Calu3 (cell line): ENCODE results near the gene AP2A1. TPM values are rescaled to one million over a fixed set of nuclear protein-coding genes. Genes with fewer than 3 reads are reported as not detected.

Experiments used
- BruUV-seq: library from RNA; stranded (reverse); fragments of 400-500 nt; replicated peaks from 2 replicates; lab custom pipeline; 2021; lab: Mats Ljungman, UMichigan
- CTCF ChIA-PET: fragments of 300-600 bp; sonication (Branson Sonifier 250); formaldehyde crosslinking; loops from one replicate; lab custom pipeline; 2022; ENCODE audit warnings: antibody characterized with exemption; lab: Charles Lee
- DNase-seq: peaks from one replicate; pipeline ENCODE4 v3.0.0; 2022
- H3K27ac Mint-ChIP-seq: one replicate; pipeline ENCODE4 v1.8.0; 2022; ENCODE audit warnings: mixed read lengths; ENCODE audit not compliant: unreplicated experiment
- H3K27me3 Mint-ChIP-seq: one replicate; pipeline ENCODE4 v1.8.0; 2022; ENCODE audit warnings: mixed read lengths; ENCODE audit not compliant: unreplicated experiment
- H3K36me3 Mint-ChIP-seq: one replicate; pipeline ENCODE4 v1.8.0; 2022; ENCODE audit warnings: mild to moderate bottlenecking, moderate library complexity, mixed read lengths; ENCODE audit not compliant: insufficient read depth, unreplicated experiment
- H3K4me1 Mint-ChIP-seq: one replicate; pipeline ENCODE4 v1.8.0; 2022; ENCODE audit warnings: mild to moderate bottlenecking, low read depth, mixed read lengths; ENCODE audit not compliant: unreplicated experiment
- H3K4me3 Mint-ChIP-seq: one replicate; pipeline ENCODE4 v1.8.0; 2022; ENCODE audit warnings: mild to moderate bottlenecking, low read depth, moderate library complexity, mixed read lengths; ENCODE audit not compliant: unreplicated experiment
- H3K9me3 Mint-ChIP-seq: one replicate; pipeline ENCODE4 v1.8.0; 2022; ENCODE audit warnings: low read depth, mixed read lengths; ENCODE audit not compliant: unreplicated experiment
- CTCF ChIP-seq: fragments of 200-600 bp; IDR thresholded peaks from one replicate; pipeline ENCODE4 v1.8.0; 2022; ENCODE audit warnings: antibody characterized with exemption; ENCODE audit not compliant: unreplicated experiment
- intact Hi-C: fragments of 100-400 bp; cut with micrococcal nuclease; formaldehyde crosslinking; loops from one replicate; pipeline ENCODE4 v1.10.0; 2022; ENCODE audit not compliant: unreplicated experiment
- total RNA-seq: library from RNA; stranded (reverse); gene quantifications from 2 replicates; pipeline ENCODE4 v1.2.3, GENCODE V29; 2022

The AP2A1 gene
- total RNA-seq, 1 experiment from 2014 or later = 89.0 TPM

GRCh38 chr19:49749055-49749716, 17.6 kb upstream of the AP2A1 start:
- Mint-ChIP-seq H3K9me3 (no peaks in the 10 kb centered on the region), H3K36me3 (no peaks in the 10 kb centered on the region), H3K27ac (no peak overlapping the region), H3K4me1 (no peaks in the 10 kb centered on the region), H3K27me3 (no peaks in the 10 kb centered on the region), H3K4me3 (no peak overlapping the region)
- BruUV-seq = no TSS peak
- TF ChIP-seq CTCF = no peak
- intact Hi-C loops = no loop called here
- CTCF ChIA-PET = interaction anchor here (0.6 kb wide), 1 partner anchor 31 kb away, joined by 5 read pairs; no protein-coding TSS in a partner anchor
- no peak for DNase-seq

DNA sequence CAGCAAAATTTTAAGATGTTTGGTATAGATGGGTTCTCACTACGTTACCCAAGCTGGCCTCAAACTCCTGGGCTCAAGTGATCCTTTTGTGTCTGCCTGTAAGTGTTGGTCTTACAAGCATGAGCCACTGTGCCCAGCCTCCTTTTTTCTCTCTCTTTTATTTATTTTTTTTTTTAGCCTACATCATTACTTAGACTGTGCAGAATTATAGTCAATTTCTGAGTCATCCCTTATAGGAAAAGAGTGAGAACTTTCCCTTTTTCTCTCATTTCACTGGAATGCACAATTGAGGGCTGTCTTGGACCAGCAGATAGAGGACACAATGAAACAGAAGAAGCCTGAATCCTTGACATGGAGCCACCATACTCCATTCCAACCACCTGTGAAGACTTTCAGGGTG, 17.0 kb upstream of the AP2A1 start:
- no TSS peak for BruUV-seq
- Mint-ChIP-seq H3K27me3 (no peaks in the 10 kb centered on the region), H3K4me1 (no peaks in the 10 kb centered on the region), H3K36me3 (no peaks in the 10 kb centered on the region), H3K27ac (no peak overlapping the region), H3K4me3 (no peak overlapping the region), H3K9me3 (peaks cover 3% of the 10 kb centered on the region)
- CTCF ChIA-PET = no interaction called here
- TF ChIP-seq CTCF = no peak
- DNase-seq = no peak
- intact Hi-C loops = no loop called here

DNA sequence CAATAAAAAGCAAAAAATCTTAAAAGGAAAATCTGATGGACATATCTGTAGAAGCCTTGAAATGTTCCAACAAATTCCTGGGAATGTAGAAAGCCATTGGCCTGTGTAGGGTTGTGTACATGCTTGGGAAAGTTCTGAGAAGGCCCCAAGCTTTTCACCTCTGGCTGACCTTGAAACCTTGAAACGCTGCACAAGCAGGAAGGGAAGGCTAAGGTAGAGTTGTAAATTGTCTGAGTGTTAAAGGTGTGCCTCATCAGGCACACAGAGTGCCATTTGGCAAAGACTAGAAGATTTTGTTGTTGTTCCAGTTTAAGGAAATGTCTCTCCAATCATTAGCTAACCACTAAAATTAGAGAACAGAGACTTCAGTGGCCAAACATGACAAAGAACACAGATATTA, 14.1 kb upstream of the AP2A1 start:
- peaks cover 7% of the 10 kb centered on the region for H3K27me3 Mint-ChIP-seq
- peaks cover 3% of the 10 kb centered on the region for H3K9me3 Mint-ChIP-seq
- DNase-seq = no peak
- no peaks in the 10 kb centered on the region for H3K4me1 Mint-ChIP-seq
- no peaks in the 10 kb centered on the region for H3K36me3 Mint-ChIP-seq
- TF ChIP-seq CTCF = no peak
- CTCF ChIA-PET = no interaction called here
- no peak overlapping the region for H3K4me3 Mint-ChIP-seq
- no peak overlapping the region for H3K27ac Mint-ChIP-seq
- BruUV-seq = no TSS peak
- intact Hi-C loops = no loop called here

- no peak overlapping the region for H3K4me3 Mint-ChIP-seq
- intact Hi-C loops = loop anchor here (2.0 kb wide), 1 partner anchor 29 kb away; no protein-coding TSS in a partner anchor
- CTCF ChIA-PET = no interaction called here
- H3K36me3 Mint-ChIP-seq = no peaks in the 10 kb centered on the region
- no peak for TF ChIP-seq CTCF
- H3K9me3 Mint-ChIP-seq = peaks cover 3% of the 10 kb centered on the region
- H3K27me3 Mint-ChIP-seq = peaks cover 18% of the 10 kb centered on the region
- no peak overlapping the region for H3K27ac Mint-ChIP-seq
- no TSS peak for BruUV-seq
- no peak for DNase-seq
- H3K4me1 Mint-ChIP-seq = no peaks in the 10 kb centered on the region
These were observed 10.8 kb upstream of the AP2A1 start for GRCh38 chr19:49755956-49756355.
